ENCODE results near the gene HOPX. TPM values are rescaled to one million over a fixed set of nuclear protein-coding genes. Genes with fewer than 3 reads are reported as not detected.

Gene HOPX, protein sequence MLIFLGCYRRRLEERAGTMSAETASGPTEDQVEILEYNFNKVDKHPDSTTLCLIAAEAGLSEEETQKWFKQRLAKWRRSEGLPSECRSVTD
- polyA plus RNA-seq (2012; ENCODE audit: insufficient read length, low read depth): not detected

DNA sequence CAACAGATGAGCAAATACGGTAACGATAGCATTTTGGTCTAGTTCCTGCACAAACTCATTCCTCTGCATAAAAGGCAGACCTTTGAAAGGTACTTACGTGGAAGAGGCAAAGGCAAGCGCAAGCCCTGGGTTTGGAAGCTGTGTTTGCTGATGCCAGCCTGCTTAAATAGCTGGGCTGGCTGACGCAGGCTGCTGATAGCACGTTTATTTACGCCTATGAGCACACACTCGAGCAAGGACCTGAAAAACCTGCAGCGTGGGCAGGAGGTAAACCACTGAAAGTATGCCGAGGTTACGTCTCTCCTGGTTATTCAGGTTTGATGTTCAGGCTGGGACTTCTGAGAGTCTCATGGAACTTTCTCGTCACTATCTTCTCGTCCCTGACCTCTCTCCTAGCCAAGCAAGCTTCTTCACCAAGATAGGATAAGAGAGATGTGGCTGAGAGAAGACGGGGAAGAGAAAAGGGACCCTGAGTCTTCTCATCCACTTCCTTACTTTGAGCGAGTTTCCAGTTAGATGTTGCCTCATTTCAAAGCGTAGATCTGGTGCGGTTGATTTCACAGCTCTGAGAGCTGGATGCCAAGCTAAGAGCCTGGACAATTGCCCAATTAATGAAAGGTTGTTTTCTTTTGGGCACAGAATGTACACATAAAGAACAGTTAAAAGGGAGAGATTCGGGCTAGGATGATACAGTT lies at the start of gene HOPX:
HOPX (minus strand) TSS at position 139 of the 695 bp plus-strand sequence. CDS start 23,480 bp downstream, outside the sequence.
- TF ChIP-seq SIN3A (IDR thresholded peaks at IDR 0.05; ENCODE audit: borderline replicate concordance, insufficient read depth, low read length) (no peak), TAF1 (IDR thresholded peaks at IDR 0.05; ENCODE audit: borderline replicate concordance, insufficient read depth, low read length) (no peak), FOXP2 (optimal IDR thresholded peaks at IDR 0.05; ENCODE audit: borderline replicate concordance, extremely low read depth, extremely low read length, insufficient read depth) (no peak), POLR2AphosphoS5 (IDR thresholded peaks at IDR 0.05; ENCODE audit: low read depth, low read length) (no peak)
- TF ChIP-seq, protein P1, sequence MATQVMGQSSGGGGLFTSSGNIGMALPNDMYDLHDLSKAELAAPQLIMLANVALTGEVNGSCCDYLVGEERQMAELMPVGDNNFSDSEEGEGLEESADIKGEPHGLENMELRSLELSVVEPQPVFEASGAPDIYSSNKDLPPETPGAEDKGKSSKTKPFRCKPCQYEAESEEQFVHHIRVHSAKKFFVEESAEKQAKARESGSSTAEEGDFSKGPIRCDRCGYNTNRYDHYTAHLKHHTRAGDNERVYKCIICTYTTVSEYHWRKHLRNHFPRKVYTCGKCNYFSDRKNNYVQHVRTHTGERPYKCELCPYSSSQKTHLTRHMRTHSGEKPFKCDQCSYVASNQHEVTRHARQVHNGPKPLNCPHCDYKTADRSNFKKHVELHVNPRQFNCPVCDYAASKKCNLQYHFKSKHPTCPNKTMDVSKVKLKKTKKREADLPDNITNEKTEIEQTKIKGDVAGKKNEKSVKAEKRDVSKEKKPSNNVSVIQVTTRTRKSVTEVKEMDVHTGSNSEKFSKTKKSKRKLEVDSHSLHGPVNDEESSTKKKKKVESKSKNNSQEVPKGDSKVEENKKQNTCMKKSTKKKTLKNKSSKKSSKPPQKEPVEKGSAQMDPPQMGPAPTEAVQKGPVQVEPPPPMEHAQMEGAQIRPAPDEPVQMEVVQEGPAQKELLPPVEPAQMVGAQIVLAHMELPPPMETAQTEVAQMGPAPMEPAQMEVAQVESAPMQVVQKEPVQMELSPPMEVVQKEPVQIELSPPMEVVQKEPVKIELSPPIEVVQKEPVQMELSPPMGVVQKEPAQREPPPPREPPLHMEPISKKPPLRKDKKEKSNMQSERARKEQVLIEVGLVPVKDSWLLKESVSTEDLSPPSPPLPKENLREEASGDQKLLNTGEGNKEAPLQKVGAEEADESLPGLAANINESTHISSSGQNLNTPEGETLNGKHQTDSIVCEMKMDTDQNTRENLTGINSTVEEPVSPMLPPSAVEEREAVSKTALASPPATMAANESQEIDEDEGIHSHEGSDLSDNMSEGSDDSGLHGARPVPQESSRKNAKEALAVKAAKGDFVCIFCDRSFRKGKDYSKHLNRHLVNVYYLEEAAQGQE (IDR thresholded peaks at IDR 0.05; ENCODE audit: insufficient read depth in 1 of 2, low read depth in 2 of 2, low read length in 2 of 2): no peak

DNA sequence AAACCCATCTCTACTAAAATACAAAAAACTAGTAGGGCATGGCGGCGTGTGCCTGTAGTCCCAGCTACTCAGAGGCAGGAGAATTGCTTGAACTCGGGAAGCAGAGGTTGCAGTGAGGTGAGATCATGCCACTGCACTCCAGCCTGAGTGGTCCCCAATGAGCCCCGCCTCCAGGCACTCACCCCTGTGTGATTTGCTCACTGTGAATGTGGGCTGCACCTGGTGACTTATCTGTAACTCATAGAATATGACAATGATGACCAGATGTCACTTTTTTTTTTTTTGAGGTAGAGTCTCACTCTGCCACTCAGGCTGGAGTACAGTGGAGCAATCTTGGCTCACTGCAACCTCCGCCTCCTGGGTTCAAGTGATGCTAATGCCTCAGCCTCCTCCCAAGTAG lies 49.0 kb upstream of the HOPX start:
- TF ChIP-seq SIN3A (IDR thresholded peaks at IDR 0.05; ENCODE audit: borderline replicate concordance, insufficient read depth, low read length): no peak
- TF ChIP-seq FOXP2 (optimal IDR thresholded peaks at IDR 0.05; ENCODE audit: borderline replicate concordance, extremely low read depth, extremely low read length, insufficient read depth): no peak
- TF ChIP-seq TAF1 (IDR thresholded peaks at IDR 0.05; ENCODE audit: borderline replicate concordance, insufficient read depth, low read length): no peak
- no peak for TF ChIP-seq POLR2AphosphoS5 (IDR thresholded peaks at IDR 0.05; ENCODE audit: low read depth, low read length)
- TF ChIP-seq, protein P1 (IDR thresholded peaks at IDR 0.05; ENCODE audit: insufficient read depth in 1 of 2, low read depth in 2 of 2, low read length in 2 of 2): no peak

DNA sequence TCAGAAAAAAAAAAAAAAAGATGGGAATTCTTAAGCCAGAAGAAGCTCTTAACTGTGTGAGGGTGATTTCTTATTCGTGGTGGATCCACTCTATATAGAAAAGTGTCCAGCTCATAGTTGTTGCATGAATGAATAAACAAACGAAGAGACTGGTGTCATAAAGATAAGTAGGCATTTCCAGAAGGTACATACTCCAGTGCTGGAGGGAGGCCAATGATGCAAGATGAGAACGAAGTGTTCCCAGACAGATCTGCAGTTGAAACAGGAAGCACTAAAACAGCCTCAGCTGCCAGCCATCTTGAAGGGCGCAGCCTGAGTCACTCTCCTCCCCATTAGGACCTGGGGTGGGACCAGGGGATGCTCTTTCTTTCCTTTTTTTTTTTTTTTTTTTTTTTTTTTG lies 47.4 kb upstream of the HOPX start:
- TF ChIP-seq, protein P1 (IDR thresholded peaks at IDR 0.05; ENCODE audit: insufficient read depth in 1 of 2, low read depth in 2 of 2, low read length in 2 of 2): no peak
- TF ChIP-seq FOXP2 (optimal IDR thresholded peaks at IDR 0.05; ENCODE audit: borderline replicate concordance, extremely low read depth, extremely low read length, insufficient read depth) (no peak), POLR2AphosphoS5 (IDR thresholded peaks at IDR 0.05; ENCODE audit: low read depth, low read length) (no peak), TAF1 (IDR thresholded peaks at IDR 0.05; ENCODE audit: borderline replicate concordance, insufficient read depth, low read length) (no peak), SIN3A (IDR thresholded peaks at IDR 0.05; ENCODE audit: borderline replicate concordance, insufficient read depth, low read length) (no peak)

DNA sequence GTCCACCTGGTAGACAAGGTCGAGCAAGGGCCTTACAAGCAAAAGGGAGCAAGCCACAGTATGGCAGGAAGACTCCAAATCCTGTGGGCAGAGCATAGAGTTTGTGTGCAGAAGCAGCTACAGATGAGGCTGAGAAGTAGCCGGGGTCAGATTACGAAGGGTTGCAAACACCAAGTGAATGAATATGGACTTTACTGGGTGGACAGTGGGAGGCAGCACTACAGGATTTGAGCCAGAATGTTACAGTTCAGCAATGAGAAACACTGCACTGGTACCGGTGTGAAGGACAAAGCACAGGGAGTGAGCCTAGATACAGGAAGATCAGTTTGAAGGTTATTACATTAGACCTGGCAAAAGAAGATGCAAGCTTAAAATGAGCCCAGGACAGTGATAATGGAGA lies 46.1 kb upstream of the HOPX start:
- no peak for TF ChIP-seq POLR2AphosphoS5 (IDR thresholded peaks at IDR 0.05; ENCODE audit: low read depth, low read length)
- no peak for TF ChIP-seq FOXP2 (optimal IDR thresholded peaks at IDR 0.05; ENCODE audit: borderline replicate concordance, extremely low read depth, extremely low read length, insufficient read depth)
- TF ChIP-seq TAF1 (IDR thresholded peaks at IDR 0.05; ENCODE audit: borderline replicate concordance, insufficient read depth, low read length): no peak
- no peak for TF ChIP-seq SIN3A (IDR thresholded peaks at IDR 0.05; ENCODE audit: borderline replicate concordance, insufficient read depth, low read length)
- TF ChIP-seq, protein P1 (IDR thresholded peaks at IDR 0.05; ENCODE audit: insufficient read depth in 1 of 2, low read depth in 2 of 2, low read length in 2 of 2): no peak
